HL-60 (cell line): ENCODE results near the gene CASTOR1.
A peak's percentile ranks its signal among the peaks of the same experiment; 100 is the strongest.

Experiments
- DNase-seq, 2 experiments: peaks; one replicate each; pipeline ENCODE4 v3.0.0-alpha.2; 2010 to 2020; ENCODE audit warnings: low read depth in 1 of 2, low spot score in 1 of 2
- H3K27ac ChIP-seq: fragments of 250-450 bp; sonication (Bioruptor Pico); replicated peaks from 2 replicates; pipeline ENCODE4 v1.5.1; 2020; ENCODE audit warnings: mild to moderate bottlenecking, moderate library complexity
- H3K27me3 ChIP-seq: fragments of 250-450 bp; sonication (Bioruptor Pico); 2 replicates; pipeline ENCODE4 v1.5.1; 2021; ENCODE audit warnings: mild to moderate bottlenecking, moderate library complexity; ENCODE audit not compliant: insufficient read depth, poor library complexity, severe bottlenecking
- H3K4me3 ChIP-seq: replicated peaks from 2 replicates; pipeline ENCODE4 v1.5.1; 2011; ENCODE audit warnings: mild to moderate bottlenecking, control low read depth, low read length; ENCODE audit not compliant: insufficient read depth
- CTCF ChIP-seq: IDR thresholded peaks from one replicate; pipeline ENCODE4 v1.5.1; 2011; ENCODE audit warnings: low read length, control low read depth, inconsistent platforms; ENCODE audit not compliant: insufficient read depth
- GABPA ChIP-seq: IDR thresholded peaks from 2 replicates; pipeline ENCODE4 v1.6.1; 2012; ENCODE audit warnings: low read depth
- POLR2AphosphoS5 ChIP-seq: IDR thresholded peaks from 2 replicates; pipeline ENCODE4 v1.6.1; 2012; ENCODE audit warnings: low read depth
- REST ChIP-seq: IDR thresholded peaks from 2 replicates; pipeline ENCODE4 v1.6.1; 2012; ENCODE audit warnings: low read depth; ENCODE audit not compliant: insufficient replicate concordance
- SPI1 ChIP-seq: IDR thresholded peaks from 2 replicates; pipeline ENCODE4 v1.6.1; 2012; ENCODE audit warnings: low read depth, mild to moderate bottlenecking, borderline replicate concordance

CASTOR1 gene

GRCh38 chr22:30286813-30287647 lies 2.3 kb downstream of the CASTOR1 start:
- TF ChIP-seq CTCF, result peak; percentile 88
- TF ChIP-seq POLR2AphosphoS5, result no peak
- no peak for TF ChIP-seq GABPA
- peak; percentile 69 to 78 for DNase-seq
- Histone ChIP-seq H3K27me3 (no peaks in the 10 kb centered on the region), H3K4me3 (no peak overlapping the region), H3K27ac (no peak overlapping the region)

GRCh38 chr22:30286331-30286730 lies 3.0 kb downstream of the CASTOR1 start:
- H3K27me3 ChIP-seq, result no peaks in the 10 kb centered on the region
- H3K27ac ChIP-seq, result no peak overlapping the region
- DNase-seq, result no peak
- TF ChIP-seq REST (no peak), CTCF (no peak), POLR2AphosphoS5 (no peak), SPI1 (no peak), GABPA (no peak)
- H3K4me3 ChIP-seq, result no peak overlapping the region

- Histone ChIP-seq H3K27me3 (no peaks in the 10 kb centered on the region), H3K27ac (no peak overlapping the region), H3K4me3 (no peak overlapping the region)
- TF ChIP-seq CTCF, result no peak
- no peak for TF ChIP-seq SPI1
- TF ChIP-seq GABPA, result no peak
- no peak for TF ChIP-seq POLR2AphosphoS5
- no peak for TF ChIP-seq REST
- DNase-seq, result no peak
These were observed 3.5 kb downstream of the CASTOR1 start for GRCh38 chr22:30285846-30286200.
